Measurements from ENCODE around the gene TRIM49B.
"Not testable (repeated sequence)": the region's sequence is repeated elsewhere in the genome, so short reads cannot be mapped to it uniquely, and the experiment has no call there.

DNA sequence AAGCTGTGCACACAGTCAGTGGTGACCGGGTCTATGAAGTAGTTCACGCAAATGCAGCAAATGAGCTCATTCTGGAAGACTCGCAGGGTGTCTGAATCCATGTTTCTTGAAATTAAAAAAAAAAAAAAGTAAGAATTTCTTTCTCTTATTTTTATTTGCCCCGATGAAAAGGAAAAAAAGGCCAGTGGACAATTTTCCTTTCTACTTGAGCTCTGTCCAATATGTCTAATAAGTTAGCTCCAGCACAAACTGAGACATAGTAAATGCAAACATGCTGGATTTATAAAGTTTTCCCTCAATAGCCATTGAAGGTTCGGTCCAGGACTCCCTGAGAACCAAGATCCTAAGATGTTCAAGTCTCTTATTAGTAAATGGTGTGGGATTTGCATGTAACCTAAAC lies 30.4 kb downstream of the TRIM49B start, which contains the start of gene TRIM64C:
- TF ChIP-seq, protein P1, sequence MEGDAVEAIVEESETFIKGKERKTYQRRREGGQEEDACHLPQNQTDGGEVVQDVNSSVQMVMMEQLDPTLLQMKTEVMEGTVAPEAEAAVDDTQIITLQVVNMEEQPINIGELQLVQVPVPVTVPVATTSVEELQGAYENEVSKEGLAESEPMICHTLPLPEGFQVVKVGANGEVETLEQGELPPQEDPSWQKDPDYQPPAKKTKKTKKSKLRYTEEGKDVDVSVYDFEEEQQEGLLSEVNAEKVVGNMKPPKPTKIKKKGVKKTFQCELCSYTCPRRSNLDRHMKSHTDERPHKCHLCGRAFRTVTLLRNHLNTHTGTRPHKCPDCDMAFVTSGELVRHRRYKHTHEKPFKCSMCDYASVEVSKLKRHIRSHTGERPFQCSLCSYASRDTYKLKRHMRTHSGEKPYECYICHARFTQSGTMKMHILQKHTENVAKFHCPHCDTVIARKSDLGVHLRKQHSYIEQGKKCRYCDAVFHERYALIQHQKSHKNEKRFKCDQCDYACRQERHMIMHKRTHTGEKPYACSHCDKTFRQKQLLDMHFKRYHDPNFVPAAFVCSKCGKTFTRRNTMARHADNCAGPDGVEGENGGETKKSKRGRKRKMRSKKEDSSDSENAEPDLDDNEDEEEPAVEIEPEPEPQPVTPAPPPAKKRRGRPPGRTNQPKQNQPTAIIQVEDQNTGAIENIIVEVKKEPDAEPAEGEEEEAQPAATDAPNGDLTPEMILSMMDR (IDR thresholded peaks at IDR 0.05), result not testable (repeated sequence)
- TF ChIP-seq POLR2A (IDR thresholded peaks at IDR 0.05), result not testable (repeated sequence)

Data from Peyer's patch (tissue), 4 donors.